8988T (cell line): Measurements from ENCODE around the gene TMEM150B.

Experiments
- DNase-seq: peaks from one replicate; pipeline ENCODE4 v3.0.0; 2011

Gene TMEM150B

DNA sequence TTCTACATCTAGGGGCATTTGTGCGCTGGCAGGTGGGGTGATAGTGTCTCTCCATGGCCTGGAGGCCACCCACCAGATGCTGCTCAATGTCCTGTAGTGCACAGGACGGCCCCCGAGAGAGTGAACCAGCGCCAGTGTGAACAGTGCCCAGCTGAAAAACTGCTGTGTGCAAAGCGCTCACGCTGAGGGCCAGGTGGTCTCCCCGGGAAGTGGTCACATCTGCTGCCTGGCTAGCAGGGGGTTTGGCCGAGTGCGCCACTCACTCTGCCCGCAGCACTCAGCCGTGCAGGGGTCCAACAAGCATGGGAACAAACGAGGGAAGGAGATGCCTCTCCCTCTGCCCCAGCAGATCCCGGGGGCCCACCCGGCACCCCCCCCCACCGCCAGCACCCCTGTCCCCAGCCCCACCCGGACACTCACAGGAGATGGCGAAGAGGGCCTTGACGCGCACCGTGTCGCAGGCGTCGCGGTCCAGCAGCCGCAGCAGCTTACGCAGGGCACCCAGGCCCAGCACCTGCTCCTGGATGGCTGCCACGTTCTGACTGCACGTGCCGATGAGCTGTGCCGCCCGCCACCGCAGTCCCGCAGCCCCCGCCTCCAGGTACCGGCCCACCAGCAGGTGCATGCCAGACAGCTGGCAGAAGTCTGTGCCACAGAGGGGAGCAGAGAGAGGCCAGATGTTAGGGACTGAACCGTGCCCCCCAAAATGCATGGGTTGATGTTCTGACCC, 51.0 kb downstream of the TMEM150B start:
- no peak for DNase-seq

DNA sequence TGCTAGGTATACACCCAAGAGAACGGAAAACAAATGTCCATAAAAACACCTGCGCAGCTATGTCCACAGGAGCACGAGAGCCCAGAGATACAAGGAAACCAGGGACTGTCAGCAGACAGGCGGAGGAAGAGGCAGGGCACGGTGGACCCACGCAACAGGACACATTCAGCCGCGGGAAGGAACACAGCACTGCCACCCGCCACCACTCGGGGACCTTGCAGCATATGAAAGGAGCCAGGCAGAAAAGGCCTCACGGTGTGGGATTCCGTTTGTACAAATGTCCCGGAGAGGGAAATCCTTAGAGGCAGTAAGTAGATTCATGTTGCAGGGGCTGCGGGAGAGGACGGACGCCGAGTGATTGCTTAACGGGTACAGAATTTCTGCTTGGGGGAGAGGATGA, 53.0 kb downstream of the TMEM150B start:
- no peak for DNase-seq

DNA sequence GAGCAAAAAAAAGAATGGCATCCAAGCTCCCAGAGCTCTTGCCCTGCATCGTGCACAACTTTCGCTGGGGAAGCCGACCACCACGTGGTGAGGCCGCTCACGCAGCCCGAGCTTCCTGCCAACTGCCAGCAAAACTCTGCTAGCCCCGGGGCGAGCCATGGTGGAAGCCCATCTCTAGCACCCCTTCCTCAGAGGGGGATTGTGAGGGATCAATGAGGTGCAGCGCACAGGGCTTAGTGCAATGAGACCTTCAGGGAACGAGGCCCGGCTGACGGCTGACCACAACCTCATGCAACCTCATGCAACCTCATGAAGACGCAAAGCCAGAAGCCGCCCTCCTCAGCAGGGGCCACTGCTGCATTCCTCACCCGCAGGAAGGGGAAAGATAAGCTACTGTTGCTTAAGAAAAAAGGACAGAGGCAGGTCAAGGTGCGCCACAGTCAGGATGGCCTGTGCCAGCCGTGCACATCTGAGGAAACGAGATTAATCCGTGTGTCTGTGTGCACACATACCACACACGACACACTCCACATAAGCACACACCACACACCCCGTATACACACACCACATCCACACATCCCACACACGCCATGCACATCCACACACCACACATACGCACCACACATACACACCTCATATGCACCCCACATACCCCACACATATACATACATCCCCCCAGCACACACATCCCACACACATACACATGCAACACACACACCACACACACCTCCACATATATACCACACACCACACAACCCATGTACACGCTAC, 54.8 kb downstream of the TMEM150B start:
- DNase-seq = no peak

DNA sequence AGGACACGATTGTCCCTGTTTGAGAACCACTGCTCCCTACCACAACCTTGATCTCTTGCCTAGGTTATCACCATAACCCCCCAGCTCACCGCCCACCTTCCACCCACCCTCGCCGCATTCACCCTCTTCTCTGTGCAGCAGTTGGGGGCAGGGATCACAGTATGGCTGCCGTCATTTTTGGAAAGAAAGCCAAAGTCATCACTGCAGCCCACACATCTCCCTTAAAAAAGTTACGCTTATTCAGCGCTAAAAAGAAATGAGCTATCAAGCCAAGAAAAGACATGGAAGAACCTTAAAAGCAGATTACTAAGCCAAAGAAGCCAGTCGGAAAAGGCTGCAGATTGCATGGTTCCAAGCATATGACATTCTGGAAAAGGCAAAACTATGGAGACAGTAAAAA, 55.8 kb downstream of the TMEM150B start:
- DNase-seq = no peak

DNA sequence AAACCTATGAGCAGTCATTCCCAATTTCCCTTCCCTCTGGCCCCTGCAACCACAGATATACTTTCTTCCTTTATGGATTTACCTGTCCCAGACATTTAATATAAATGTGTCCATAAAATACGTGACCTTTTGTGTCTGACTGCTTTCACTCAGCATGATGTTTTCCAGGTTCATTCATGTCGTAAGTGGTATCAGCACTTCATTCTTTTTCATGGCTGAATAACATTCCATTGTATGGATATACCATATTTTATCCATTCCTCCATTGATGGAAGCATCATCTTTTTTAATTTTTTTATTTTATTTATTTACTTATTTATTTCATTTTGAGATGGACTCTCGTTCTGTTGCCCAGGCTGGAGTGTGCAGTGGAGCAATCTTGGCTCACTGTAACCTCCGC, 58.3 kb downstream of the TMEM150B start:
- no peak for DNase-seq

DNA sequence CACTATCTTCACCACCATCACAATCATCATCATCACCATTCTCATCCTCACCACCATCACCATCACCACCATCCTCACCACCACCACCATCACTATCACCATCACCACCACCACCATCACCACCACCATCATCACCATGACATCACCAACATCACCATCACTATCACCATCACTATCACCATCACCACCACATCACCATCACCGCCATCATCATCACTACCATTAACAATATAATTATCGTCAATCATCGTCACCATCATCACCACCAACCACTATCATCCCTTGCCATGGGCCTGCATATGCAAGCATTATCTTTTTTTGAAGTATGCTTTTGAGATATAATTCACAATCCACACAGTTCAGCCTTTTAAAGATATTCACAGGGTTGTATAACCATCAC, 58.7 kb downstream of the TMEM150B start:
- DNase-seq = no peak

DNA sequence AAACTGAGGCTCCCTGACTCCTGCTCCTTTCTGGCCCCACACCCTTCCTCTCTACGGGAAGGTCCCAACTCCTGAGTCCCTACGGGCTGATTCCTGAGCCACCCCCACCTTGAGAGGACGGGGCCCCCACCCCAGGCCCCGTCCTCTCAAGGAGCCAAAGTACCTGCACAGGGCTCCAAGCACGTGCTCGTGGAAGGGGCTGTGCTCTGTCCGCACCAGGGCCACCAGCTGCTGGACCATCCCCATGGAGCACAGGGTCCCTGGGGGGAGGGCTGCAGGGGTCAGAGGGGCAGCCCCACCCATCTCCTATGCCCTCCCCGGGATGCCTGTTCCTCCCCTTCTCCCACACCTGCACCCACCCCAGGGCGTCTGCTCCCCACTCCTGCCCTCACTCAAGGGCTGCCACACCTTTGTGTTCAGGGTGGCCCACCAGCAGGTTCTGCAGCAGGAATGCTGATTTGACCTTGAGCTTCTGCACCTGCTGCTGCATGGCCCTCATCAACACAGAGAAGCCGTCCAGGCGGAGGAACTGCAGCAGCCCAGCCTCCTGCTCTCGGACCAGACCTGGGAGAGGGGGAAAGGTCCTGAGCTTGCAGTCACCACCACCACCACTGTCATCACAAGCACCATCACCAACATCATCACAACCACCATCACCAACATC, 59.3 kb downstream of the TMEM150B start:
- DNase-seq = no peak

DNA sequence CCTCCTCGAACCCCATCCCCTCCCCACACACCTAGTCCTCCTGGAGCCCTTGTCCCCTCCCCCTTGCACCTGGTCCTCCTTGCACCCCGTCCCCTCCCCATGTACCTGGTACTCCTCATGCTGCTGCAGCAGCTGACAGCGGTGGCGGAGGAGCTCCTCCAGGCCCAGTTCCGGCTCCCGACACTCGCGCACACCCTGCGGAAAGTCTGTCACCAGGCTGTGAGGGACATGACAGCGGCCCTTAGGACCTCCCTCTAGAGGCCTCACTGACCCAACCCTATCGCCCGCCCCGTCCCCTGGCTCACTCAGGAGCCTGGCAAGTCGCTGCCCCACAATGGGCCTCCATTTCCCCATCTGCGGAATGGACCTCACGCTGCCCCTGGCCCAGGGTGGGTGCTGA, 60.0 kb downstream of the TMEM150B start:
- DNase-seq = no peak

DNA sequence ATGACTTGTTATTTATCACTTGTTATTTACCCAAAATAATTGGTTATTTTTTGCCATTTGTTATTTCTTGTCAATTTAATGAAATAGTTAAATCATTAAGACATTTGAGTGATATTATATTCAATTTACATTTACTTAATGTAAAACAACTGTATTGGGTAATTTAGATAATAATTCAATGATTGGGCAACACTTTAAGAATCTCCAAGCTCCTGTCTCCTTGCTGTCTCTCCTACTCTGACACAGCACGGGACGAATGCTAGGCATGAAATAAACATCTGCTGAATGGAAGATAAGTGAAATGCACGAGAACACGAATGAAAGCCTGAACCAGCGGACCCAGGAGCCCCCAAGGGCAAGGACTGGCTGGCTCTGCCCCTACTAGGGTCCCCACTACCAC, 60.6 kb downstream of the TMEM150B start:
- no peak for DNase-seq
